Measurements from ENCODE around the gene PLEKHF1.

Gene PLEKHF1

DNA sequence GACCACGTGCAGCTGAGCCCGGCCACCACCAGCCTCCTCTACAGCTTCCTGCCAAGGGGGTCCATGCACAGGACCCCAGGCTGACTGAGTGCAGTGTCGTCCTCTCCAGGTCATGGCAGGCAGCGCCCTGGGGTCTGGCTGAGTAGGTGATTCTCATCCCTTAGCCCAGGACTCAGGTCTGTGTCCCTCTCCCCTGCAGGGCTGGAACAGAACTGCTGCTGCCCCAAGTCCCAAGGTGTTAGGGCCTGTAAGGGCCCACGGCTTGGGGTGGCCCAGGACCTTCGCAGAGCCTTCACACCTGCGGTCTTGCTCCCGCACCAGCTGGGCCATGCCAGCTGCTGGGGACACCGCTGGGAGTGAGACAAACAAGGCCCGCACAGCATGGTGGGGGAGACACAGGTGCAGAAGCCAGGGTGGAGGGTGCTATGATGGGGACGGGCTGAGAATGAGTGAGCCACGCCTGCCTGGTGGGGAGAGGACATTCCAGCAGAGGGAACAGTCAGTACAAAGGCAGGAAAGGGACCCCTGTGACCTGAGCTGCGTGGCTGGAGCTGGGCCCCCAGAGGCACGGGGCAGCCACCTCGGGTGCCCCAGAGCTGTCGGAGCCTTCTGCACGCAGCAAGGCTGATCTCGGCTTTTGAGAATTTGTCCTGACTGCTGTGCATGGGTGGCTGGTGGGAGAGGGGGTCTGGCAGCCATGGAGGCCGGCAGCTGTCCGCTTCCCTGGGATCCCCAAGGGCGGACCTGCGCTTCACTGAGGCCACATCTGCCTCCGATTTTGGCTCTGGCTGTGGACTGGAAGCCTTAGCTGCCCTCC, 11.9 kb downstream of the PLEKHF1 start:
- no peak for DNase-seq (ENCODE audit: low read depth in 1 of 2, low spot score in 1 of 2)

DNA sequence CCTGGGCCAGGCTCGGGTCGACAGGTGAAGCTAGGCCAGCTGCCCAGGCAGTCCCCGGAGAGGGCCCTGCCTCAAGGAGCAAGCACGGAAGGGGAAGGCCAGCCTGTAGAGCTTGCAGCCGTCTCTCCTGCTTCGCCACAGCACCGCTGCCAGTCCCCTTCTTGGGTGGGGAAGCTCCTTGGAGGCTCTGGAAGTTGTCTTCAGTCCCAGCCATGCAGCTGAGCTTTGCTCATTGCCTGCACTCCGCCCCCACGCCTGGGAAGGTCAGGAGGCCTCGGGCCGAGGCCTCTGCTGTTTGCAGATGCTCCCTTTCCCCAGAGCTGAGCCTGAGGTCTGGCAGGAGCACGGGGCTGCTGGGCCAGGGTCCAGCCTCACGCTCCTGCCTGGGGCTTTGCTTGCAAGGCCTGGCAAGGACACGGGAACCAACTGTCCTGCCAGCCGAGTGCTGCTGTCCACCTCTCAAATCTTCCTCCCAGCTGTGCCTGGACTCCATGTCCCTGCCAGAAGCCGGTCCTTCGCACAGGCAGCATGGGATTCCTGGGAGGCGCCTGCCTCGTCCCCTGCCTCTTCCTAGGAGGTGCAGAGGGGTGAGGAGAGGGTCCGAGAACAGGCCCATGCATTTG, 13.3 kb downstream of the PLEKHF1 start:
- no peak for DNase-seq (ENCODE audit: low read depth in 1 of 2, low spot score in 1 of 2)

DNA sequence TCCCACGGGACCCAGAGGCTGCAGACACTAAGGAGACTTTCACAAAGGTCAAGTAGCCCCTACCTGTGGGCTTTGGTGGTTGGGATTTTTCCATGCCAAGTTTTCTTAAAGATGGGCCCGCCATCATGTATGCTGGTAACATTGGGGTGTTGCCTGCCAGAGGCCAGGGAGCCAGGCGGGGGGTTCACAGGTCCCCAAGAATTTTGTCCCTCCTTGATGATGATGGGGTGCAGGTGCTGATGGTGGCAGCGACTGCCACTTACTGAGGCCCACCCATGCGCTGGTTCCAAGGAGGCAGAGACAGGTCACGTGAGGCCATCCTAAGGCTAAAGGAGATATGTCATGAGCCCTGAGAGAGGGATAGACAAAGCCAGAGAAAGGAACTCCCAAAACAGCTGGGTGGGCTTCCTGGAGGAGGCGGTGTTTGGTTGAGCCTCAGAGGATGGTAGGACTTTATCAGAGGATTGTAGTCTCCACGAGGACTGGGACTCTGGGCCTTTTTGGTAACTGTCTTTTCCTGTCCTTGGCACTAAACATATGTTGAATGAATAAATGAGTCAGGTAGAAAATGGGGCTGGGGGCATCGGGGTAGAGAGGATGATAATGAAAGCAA, 14.4 kb downstream of the PLEKHF1 start:
- DNase-seq (ENCODE audit: low read depth in 1 of 2, low spot score in 1 of 2), result no peak

DNA sequence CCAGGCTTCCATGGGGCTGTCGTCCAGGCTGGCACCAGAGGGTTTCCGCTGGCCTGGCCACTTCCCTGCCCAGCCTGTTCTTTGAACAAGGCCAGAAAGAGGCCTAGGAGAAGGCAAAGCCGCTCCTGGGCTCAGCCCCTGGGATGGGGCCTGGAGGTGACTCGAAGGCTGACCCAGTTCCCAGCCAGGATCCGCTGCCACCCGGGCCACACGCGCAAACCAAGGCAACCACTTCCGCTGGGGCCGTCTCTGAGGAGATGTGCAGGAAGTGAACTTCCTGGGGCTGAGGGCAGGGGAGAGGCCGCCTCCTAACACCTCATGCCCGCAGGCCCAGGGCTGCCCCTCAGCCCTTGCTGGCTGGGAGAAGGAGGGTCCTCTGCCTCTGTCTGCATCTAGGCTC, 15.2 kb downstream of the PLEKHF1 start:
- peak; percentile 67 to 74 for DNase-seq (ENCODE audit: low read depth in 1 of 2, low spot score in 1 of 2)

DNA sequence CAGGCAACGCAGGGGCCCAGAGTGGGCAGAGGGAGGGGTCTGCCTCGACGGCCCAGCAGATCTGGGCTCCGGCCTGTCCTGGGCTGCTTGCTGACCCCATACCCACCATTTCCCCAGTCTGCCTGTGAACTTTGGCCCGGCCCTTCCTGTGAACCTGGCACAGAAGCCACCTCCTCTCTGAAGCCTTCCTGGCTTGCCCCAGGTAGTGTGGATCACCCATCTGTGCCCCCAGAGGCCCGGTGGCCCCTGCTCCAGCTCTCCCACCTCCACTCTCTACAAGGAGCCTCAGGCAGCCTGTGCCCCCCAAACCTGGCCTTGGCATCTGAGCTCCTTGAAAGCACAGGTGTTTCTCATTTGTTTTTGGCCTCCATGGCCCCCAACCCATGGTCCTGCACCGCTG, 15.7 kb downstream of the PLEKHF1 start:
- DNase-seq (ENCODE audit: low read depth in 1 of 2, low spot score in 1 of 2), result no peak

DNA sequence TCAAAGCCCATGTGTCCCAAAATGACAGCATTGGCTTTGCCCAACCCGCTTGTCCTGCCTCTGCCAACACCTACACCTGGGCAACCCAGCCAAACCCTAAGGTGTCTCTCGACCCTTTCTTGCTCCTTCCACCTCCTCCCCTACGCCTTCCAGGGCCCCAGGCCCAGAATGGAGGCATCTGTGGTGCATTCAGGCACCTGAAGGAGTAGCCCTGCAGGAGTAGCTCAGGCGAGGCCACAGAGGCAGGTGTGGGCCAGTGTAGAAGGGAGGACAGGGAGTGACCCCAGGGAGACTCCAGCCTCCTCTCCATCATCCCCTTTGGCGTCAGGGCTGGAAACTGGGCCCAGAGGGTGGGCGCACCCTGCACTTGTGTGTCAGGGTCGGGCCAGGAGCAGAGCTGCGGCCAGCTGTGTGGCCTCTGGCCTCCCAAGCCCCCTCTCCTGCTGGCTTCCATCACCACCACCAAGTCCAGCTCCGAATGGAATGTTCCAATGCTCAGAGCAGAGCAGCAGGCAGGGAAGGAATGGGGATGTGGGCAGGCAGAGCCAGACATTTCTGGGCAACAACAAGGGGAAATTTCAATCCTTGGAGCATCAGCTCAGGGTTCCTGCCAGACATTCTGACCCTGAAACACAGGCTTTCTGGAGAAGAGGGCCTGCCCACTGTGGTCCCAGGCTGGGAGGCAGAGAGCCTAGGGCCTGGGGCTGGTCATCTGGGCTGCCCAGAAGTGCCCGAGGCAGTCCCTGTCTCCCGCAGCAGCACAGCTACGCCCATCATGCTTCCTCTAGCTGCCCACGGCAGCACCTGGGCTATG, 16.4 kb downstream of the PLEKHF1 start:
- DNase-seq (ENCODE audit: low read depth in 1 of 2, low spot score in 1 of 2), result no peak

DNA sequence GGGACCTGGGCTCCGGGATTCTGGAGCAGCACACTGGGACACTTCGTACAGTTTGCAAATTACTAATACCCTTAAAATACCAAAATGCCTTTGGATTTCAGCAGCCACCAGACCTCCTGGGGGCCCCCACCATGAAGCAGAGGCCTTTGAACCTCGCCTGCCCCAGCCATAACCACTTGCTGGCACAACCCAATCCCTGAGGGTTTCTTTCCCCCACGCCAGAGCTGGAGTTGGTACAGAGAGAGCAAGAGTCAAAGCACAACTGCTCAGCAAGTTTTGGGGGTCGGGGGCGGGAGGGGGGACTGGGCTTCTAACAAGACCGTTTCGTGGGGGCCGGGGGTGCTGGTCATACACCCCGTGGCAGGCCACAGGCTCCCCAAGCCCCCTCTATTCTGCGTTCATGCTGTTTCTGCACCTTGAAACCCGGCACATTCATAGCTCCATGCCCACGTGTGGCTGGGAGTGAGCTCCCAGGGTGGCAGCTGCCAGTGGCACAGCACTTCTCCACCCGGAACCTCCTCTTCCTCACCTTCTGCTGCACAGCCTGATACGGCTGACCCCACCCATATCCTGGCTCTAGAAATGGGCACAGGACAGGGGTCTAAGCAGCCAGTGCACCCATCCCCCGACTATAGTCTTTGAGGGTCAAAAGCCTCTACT, 17.1 kb downstream of the PLEKHF1 start:
- DNase-seq (ENCODE audit: low read depth in 1 of 2, low spot score in 1 of 2), result no peak

DNA sequence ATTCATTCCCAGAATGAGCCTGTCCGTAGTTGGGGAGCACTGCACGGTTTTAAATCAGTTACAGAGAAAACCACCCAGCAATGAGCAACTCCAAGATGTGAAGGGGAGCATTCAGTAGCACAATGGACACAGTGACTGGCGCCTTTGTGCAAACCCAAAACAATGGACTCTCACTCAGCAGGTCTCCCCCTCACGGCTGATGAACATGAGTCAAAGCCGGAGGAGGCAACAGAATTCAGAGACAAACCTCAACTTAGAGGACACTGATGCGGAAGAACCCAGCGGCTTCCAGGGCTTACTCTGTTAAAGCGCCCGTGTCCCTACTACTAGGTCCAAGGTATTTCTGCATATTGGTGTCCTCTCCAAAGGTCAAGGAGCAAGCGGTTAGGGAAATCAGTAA, 17.7 kb downstream of the PLEKHF1 start:
- no peak for DNase-seq (ENCODE audit: low read depth in 1 of 2, low spot score in 1 of 2)

DNA sequence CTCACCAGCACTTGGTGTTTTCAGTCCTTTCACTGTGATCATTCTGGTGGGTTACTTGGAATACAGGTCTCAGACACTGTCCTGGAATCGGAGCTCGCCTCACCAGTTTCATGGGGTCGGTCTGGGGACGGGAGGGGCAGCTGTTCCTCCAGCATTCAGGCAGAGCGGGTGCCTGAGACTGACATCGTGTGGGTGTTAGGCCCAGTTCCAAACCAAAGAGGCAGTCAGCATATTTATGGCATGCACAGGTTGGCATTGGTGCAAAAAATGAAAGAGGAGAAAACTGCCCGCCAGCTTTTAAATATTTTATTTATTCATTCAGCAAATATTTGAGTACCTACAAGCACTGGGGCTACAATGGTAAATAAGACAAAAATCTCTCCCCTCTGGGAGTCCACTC, 20.1 kb downstream of the PLEKHF1 start:
- DNase-seq (ENCODE audit: low read depth in 1 of 2, low spot score in 1 of 2), result no peak

DNA sequence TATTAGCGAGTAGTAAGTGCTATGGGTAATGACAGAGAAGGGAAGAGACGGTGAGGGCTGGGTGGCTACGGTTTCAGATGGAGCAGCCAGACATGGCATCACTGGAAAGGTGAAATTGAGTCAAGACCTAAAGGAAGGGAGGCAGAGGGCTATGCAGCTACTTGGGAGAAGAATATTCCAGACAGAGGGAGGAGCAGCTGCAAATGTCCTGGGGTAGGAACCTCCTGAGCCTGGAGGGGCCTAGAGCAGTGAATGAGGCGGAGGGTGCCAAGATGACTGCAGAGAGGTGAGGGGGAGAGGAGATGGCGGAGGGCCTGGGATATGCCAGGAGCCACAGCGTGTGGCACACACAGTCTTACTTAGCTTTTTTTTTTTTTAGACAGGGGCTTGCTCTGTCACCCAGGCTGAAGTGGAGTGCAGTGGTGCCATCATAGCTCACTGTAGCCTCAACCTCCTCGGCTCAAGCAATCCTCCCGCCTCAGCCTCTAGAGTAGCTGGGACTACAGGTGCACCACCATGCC, 21.1 kb downstream of the PLEKHF1 start:
- DNase-seq (ENCODE audit: low read depth in 1 of 2, low spot score in 1 of 2), result no peak

DNA sequence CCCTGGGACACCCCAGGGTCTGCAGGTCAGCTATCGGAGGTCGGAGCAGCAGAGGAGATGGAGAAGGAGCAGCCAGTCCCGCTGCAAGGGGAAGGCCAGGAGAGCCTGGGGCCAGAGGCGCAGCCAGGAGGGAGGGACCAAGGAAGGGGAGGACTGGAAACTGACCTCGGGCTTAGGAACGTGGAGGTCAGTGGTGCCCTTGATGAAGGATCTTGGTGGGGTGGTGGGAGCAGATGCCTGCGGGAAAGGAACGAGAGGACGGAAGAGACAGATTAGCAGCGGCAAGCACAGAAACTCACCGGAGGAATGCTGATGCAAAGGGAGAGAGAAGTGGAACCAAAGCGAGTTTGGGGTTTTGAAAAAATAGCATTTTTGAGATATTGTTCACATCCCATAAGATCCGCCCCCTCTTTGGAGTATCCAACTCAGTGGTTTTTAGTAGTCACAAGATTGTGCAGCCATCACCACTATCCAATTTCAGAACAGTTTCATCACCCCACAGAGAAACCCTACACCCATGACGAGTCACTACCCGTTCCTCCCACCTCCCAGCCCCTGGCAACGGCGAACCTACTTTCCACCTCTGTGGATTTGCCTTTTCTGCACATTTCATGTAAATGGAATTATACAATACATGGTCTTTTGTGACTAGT, 22.1 kb downstream of the PLEKHF1 start:
- no peak for DNase-seq (ENCODE audit: low read depth in 1 of 2, low spot score in 1 of 2)

DNA sequence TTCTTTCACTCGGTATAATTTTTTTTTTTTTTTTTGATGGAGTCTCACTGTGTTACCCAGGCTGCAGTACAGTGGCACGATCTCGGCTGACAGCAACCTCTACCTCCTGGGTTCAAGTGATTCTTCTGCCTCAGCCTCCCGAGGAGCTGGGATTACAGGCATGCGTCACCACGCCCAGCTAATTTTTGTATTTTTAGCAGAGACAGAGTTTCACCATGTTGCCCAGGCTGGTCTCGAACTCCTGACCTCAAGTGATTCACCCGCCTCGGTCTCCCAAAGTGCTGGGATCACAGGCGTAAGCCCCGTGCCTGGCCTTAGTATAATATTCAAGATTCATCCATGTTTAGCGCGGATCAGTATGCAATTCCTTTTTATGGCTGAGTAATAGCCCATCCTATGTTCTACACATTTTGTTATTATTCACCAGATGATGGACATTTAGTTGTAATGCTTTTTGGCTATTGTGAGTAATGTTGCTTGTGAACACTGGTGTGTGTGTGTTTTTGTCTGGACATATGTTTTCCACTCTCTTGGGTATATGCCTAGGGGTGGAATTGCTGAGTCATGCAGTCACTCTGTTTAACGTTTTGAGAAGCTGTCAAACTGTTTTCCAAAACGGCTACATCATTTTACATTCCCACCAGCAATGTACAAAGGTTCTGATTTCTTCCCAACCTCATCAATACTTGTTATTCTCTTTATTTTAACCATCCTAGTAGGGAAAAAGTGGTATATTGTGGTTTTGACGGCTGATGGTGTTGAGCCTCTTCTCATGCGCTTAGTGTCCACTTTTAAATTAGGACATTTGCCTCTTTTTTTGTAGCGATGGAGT, 22.9 kb downstream of the PLEKHF1 start:
- no peak for DNase-seq (ENCODE audit: low read depth in 1 of 2, low spot score in 1 of 2)

DNA sequence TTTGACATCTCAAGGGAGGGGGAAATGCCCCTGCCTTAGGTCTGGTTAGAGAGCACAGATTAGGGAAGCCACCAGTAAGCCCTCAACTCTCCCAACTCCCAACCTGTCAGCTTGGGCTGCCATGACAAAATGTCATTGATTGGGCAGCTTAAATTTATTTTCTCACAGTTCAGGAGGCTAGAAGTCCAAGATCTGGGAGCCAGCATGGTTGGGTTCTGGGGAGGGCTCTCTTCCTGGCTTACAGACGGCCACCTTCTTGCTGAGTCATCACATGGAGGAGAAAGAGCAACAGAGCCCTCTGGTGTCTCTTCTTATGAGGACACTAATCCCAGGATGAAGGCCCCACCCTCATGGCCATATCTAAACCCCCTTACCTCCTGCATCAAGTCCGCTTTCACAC, 25.6 kb downstream of the PLEKHF1 start:
- DNase-seq (ENCODE audit: low read depth in 1 of 2, low spot score in 1 of 2), result no peak

DNA sequence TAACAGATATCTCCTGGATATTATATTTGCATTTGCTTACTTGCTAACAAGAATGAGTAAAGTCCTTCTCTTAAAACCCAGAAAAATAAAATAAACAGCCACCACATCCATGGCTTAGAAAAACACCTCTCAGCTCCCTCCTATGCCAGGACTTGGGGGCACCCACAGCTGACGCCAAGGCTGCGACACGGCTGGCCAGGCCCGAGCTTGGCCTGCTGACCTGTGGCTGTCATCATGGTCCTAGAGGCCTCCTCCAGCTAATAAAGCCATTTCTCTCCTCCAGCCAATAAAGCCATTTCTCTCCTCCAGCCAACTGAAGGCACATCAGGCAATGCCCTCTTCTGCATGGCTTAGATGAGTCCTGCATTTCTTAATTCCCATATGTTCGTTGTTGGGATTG, 28.9 kb downstream of the PLEKHF1 start:
- DNase-seq (ENCODE audit: low read depth in 1 of 2, low spot score in 1 of 2), result no peak

DNA sequence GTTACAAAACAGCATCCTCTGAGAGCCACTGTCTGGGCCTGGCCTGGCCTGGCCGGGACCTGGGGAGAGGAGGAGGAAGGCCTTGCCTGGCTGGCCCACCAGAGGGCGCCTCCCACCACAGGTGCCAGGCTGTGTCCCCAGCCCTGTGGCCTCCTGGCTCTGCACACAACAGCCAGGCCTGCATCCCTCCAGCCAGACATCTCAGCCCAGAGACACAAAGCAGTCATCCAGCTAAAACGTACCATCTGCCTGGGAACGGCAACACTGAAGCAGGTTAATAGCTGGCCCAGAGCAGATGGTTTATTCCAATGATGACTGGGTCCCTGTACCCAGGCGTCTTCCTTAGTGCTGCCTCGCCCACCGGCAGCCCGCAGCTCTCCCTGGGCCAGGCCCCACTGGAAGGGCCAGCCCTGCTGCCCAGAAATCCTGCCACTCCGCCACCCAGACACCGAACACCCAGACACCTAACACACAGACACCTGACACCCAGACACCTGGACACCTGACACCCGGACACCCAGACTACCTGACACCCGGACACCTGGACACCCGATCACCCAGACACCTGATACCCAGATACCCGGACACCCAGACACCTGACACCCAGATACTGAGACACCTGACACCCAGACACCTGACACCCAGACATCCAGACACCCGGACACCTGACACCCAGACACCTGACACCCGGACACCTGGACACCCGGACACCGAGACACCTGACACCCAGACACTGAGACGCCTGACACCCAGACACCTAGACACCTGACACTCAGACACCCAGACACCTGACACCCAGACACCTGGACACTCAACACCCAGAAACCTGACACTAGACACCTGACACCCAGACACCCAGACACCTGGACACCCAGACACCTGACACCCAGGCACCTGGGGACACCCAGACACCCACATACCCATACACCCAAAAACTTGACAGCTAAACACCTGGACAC, 29.7 kb downstream of the PLEKHF1 start:
- peak; percentile 65 to 69 for DNase-seq (ENCODE audit: low read depth in 1 of 2, low spot score in 1 of 2)

DNA sequence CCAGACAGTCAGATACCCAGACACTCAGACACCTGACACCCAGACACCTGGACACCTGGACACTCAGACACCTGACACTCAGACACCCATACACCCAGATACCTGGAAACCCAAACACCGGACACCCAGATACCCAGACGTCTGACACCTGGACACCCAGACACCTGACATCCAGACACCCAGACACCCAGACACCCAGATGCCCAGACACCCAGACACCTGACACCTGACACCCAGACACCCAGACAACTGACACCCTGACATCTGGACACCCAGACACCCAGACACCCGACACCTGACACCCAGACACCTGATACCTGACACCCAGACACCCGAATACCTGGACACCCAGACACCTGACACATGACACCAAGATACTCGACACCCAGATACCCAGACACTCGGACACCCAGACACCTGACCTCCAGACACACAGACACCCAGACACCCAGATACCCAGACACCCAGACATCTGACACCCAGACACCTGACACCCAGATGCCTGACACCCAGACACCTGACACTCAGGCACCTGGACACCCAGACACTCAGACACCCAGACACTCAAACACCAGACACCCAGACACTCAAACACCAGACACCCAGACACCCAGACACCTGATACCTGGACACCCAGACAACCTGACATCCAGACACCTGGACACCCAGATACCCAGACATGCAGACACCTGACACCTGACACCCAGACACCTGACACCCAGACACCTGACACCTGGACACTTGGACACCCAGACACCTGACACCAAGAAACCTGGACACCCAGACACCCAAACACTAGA, 30.7 kb downstream of the PLEKHF1 start:
- DNase-seq (ENCODE audit: low read depth in 1 of 2, low spot score in 1 of 2), result no peak

DNA sequence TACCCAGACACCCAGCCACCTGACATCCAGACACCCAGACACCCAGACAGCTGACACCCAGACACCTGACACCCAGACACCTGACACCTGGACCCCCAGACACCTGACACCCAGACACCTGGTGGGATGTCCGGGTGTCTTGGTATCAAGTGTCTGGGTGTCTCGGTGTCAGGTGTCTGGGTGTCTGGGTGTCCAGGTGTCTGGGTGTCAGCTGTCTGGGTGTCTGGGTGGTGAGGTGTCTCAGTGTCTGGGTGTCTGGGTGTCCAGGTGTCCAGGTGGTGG, 31.2 kb downstream of the PLEKHF1 start:
- DNase-seq (ENCODE audit: low read depth in 1 of 2, low spot score in 1 of 2), result no peak

Measured in activated T-helper 1 cell treated with anti-CD3 and anti-CD28 coated beads, Interleukin-2, amount 50 U/mL, for 16 hours (primary cell).